ENCODE data around the gene ADAMTS7.
"Not testable (repeated sequence)": the region's sequence is repeated elsewhere in the genome, so short reads cannot be mapped to it uniquely, and the experiment has no call there.

Gene ADAMTS7

GRCh38 chr15:78762985-78763795 lies 48.1 kb downstream of the ADAMTS7 start:
- DNase-seq = no peak

- not testable (repeated sequence) for DNase-seq
These were observed 48.8 kb downstream of the ADAMTS7 start for GRCh38 chr15:78762386-78762961.

- DNase-seq = no peak
These were observed 49.3 kb downstream of the ADAMTS7 start for GRCh38 chr15:78761891-78762385.

DNA sequence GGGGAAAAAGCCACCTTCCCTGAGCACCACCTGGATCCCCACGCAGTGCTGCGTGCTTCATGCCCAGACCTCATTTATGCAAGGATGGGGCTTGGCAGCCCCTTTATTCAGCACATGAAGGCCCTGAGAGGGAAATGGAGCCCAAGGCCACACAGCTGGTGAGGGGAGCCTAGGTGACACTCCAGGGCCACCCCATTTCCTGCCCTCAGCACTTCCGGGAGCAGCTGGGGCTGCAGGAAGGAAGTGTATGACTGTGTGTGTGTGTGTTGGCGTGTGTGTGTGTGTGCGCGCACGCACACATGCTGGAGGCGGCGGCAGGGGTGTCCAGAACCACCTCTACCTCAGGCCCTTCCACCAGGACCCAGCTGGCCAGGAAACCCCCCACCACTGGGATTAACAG lies 49.8 kb downstream of the ADAMTS7 start:
- not testable (repeated sequence) for DNase-seq

GRCh38 chr15:78761020-78761419 lies 50.2 kb downstream of the ADAMTS7 start:
- no peak for DNase-seq

- DNase-seq = not testable (repeated sequence)
These were observed 51.0 kb downstream of the ADAMTS7 start for GRCh38 chr15:78760091-78760882.

- DNase-seq = not testable (repeated sequence)
These were observed 51.8 kb downstream of the ADAMTS7 start for GRCh38 chr15:78759361-78759998.

DNA sequence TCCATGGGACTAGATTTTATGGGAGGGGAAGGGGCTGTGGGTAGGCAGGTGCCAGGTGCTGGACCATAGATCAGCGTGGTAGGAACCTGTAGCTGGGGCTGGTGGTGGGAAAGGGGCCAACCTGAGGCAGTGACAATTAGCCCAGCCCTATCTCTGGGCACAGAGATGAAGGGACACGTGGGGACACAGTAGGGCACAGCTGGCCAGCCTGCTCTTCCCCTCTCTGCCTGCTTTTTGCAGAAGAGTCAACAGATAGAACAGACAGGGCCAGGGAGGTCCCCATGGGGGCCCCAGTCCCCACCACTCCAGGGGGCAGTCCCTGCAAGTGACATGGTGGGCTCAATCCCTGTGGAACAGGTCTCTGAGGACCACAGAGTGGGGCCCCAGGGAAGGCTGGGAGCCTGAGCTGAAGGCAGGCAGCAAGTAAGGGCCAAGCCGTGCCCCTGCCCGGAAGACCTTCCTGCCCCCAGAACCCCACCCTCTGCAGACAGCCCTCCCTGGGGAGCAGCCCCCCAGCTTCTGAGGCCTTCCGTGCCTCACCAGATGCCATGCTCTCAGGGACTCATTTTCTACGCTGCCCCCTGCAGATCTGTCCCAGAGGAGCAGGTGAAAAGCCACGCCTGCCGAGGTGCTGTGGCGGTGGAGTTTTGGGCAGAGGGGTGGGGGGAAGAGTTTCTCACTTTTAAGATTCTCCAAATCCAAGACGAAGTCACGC lies 52.6 kb downstream of the ADAMTS7 start:
- DNase-seq = not testable (repeated sequence)

- not testable (repeated sequence) for DNase-seq
These were observed 53.2 kb downstream of the ADAMTS7 start for GRCh38 chr15:78758084-78758483.

- no peak for DNase-seq
These were observed 53.7 kb downstream of the ADAMTS7 start for GRCh38 chr15:78757636-78757905.

GRCh38 chr15:78756781-78757635 lies 54.3 kb downstream of the ADAMTS7 start:
- not testable (repeated sequence) for DNase-seq

- peak; percentile 64 for DNase-seq
These were observed 55.2 kb downstream of the ADAMTS7 start for GRCh38 chr15:78755900-78756591.

DNA sequence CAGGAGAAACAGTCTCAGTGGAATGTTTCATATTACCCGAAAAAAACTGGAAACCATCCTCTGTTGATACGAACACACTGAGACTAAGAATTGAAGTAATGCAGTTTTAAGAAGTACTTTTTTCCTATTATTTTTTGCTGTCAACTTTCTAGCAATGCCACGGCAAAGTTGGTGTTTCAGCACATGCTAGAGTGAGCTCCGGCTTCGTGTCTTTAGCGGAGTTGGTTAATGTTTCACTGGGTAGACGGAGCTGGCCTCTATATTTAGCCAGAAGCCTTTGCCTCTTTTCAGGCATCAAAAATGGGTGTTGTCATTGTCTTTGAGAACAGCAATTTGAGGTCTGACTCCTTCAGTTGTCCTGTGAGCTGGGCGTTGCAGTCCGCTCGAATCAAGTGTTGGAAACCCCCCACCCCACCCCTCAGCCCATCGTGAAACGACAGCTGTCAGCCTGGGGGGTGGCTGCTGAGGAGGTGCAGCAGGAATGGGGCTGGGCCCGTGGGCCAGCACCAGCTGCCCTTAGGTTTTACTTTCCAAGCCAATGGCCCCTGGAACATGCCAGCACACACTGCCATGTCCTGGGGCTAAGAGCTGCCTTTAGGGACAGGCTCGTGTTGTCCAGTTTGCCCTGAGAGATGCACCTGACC lies 56.5 kb downstream of the ADAMTS7 start:
- DNase-seq = not testable (repeated sequence)

- not testable (repeated sequence) for DNase-seq
These were observed 57.3 kb downstream of the ADAMTS7 start for GRCh38 chr15:78753751-78754535.

DNA sequence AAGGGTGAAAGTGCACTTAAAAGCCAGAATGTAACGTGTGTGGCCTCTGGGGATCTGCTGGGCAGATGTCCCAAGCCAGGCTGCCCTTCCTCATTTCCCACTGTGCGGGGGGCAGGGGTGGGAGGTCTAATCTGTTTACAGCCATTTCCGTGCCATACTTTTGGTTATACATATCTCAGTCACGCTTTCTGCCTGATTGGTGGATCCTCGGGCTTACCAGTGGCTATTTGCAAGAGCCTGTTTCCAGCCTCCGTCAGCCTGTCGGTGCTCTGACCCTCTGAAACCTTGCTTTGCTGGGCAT lies 58.0 kb downstream of the ADAMTS7 start:
- not testable (repeated sequence) for DNase-seq

DNA sequence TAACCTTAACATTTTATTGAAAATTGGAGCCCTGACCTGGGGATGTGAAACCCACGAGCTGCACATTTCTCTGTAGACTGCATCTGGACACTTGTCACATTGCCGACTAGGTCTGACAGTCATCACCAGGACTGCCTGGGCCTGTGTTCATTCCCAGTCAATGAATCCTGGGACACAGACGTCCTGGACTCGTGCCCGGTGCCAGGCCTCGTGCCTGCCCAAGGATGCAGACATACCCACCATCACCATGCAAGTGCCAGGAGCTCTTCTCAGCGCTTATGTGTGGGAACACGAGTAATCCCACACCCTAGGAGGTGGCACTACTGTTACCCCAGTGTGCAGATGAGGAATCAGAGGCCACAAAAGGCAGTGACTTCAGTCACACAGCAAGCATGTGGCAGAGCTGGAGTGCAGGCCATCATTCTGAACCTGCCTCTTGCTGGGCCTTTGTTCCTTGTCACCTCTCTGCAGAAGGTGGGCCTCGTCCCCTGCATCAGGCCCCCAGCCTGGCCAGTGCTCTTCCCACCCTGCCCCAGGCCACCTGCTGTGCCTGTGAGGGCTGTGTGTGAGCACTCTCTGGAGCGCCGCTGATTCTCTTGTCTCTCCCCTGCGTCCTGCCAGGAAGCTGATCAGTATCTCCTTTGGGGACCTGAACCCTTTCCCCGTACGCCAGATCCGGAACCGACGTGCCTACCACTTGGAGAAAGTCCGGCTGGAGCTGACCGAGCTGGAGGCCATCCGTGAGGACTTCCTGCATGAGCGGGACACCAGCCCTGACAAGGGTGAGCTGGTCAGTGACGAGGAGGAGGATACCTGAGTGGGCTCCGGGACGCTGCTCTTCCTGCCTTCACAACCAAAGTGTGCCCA lies 58.5 kb downstream of the ADAMTS7 start:
- DNase-seq = no peak

DNA sequence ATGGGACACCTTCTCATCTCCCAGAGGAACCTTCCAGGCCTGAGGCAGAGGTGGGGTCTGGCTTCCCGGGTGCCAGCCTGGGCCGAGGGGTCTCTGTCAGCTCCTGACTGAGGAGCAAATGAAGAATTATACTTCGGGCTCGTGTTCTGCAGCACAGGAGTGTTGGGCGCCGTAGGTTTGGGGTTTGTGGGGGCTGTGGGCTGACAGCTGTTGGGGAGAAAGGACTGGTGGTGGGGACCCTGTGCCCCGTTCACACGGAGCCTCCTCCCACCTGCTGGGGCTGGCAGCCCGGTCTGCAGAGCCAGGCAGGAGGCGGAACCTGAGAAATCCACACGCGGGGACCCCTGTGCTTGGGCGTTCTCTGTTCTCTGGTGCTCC lies 59.7 kb downstream of the ADAMTS7 start:
- no peak for DNase-seq

GRCh38 chr15:78750974-78751601 lies 60.2 kb downstream of the ADAMTS7 start:
- peak; percentile 92 for DNase-seq
